DOHH2 (cell line): ENCODE results near the gene IMP3.
A peak's percentile ranks its signal among the peaks of the same experiment; 100 is the strongest.

Source experiments
- H3F3A ChIP-seq: fragments of 200-600 bp; sonication (generic), shearing (Covaris generic); 2 replicates; pipeline ENCODE4 v1.6.0; 2016; ENCODE audit warnings: antibody characterized with exemption, mild to moderate bottlenecking; ENCODE audit not compliant: control insufficient read depth, insufficient read depth
- H3K27ac ChIP-seq: fragments of 200-600 bp; sonication (generic); 2 replicates; pipeline ENCODE4 v1.5.1; 2014; ENCODE audit warnings: low read depth, mild to moderate bottlenecking, low read length, moderate library complexity
- H3K27me3 ChIP-seq: fragments of 200-600 bp; sonication (generic); 2 replicates; pipeline ENCODE4 v1.6.1; 2014; ENCODE audit warnings: mild to moderate bottlenecking, low read length, mixed read lengths; ENCODE audit not compliant: control insufficient read depth
- H3K36me3 ChIP-seq: fragments of 200-600 bp; sonication (generic); 2 replicates; pipeline ENCODE4 v1.6.1; 2014; ENCODE audit warnings: mild to moderate bottlenecking, low read length, moderate library complexity, mixed read lengths; ENCODE audit not compliant: control insufficient read depth
- H3K4me1 ChIP-seq: fragments of 200-600 bp; sonication (generic); 2 replicates; pipeline ENCODE4 v1.6.1; 2014; ENCODE audit warnings: mild to moderate bottlenecking, low read length, mixed read lengths; ENCODE audit not compliant: control insufficient read depth
- H3K4me2 ChIP-seq: fragments of 200-600 bp; sonication (generic); 2 replicates; pipeline ENCODE4 v1.6.0; 2014; ENCODE audit warnings: mild to moderate bottlenecking, low read length, moderate library complexity
- H3K4me3 ChIP-seq: fragments of 200-600 bp; sonication (generic); 2 replicates; pipeline ENCODE4 v1.5.1; 2014; ENCODE audit warnings: mild to moderate bottlenecking, low read length, mixed read lengths
- H3K79me2 ChIP-seq: fragments of 200-600 bp; sonication (generic); 2 replicates; pipeline ENCODE4 v1.6.1; 2014; ENCODE audit warnings: mild to moderate bottlenecking, low read length, mixed read lengths; ENCODE audit not compliant: control insufficient read depth
- H3K9me2 ChIP-seq: fragments of 200-600 bp; sonication (generic); replicated peaks from 2 replicates; pipeline ENCODE4 v1.6.1; 2014; ENCODE audit warnings: mild to moderate bottlenecking, low read length, mixed read lengths; ENCODE audit not compliant: control insufficient read depth
- H3K9me3 ChIP-seq: fragments of 200-600 bp; sonication (generic); 2 replicates; pipeline ENCODE4 v1.6.1; 2014; ENCODE audit warnings: antibody characterized with exemption, low read length, mixed read lengths; ENCODE audit not compliant: control insufficient read depth, insufficient read depth
- H4K20me1 ChIP-seq: fragments of 200-600 bp; sonication (generic); 2 replicates; pipeline ENCODE4 v1.6.0; 2014; ENCODE audit warnings: low read depth, mild to moderate bottlenecking, antibody characterized with exemption, low read length, moderate library complexity; ENCODE audit not compliant: control insufficient read depth, insufficient read depth
- CTCF ChIP-seq: fragments of 200-600 bp; sonication (generic); IDR thresholded peaks from one replicate; pipeline ENCODE4 v1.5.1; 2014; ENCODE audit warnings: antibody characterized with exemption, mild to moderate bottlenecking, low read depth, low read length; ENCODE audit not compliant: poor library complexity, severe bottlenecking
- EZH2phosphoT487 ChIP-seq: fragments of 200-600 bp; sonication (generic); IDR thresholded peaks from 2 replicates; pipeline ENCODE4 v1.6.1; 2017; ENCODE audit warnings: borderline replicate concordance, mild to moderate bottlenecking, antibody characterized with exemption, low read length, moderate library complexity, mixed read lengths

Gene IMP3

DNA sequence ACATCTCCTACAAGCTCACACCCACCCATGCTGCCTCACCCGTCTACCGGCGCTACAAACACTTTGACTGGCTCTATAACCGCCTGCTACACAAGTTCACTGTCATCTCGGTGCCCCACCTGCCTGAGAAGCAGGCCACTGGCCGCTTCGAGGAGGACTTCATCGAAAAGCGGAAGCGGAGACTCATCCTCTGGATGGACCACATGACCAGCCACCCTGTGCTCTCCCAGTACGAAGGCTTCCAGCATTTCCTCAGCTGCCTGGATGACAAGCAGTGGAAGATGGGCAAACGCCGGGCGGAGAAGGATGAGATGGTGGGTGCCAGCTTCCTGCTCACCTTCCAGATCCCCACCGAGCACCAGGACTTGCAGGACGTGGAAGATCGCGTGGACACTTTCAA is 9.8 kb upstream of the IMP3 start:
- Histone ChIP-seq H3K27ac (no peak overlapping the region), H3K27me3 (peaks cover 35% of the 10 kb centered on the region), H4K20me1 (no peaks in the 10 kb centered on the region), H3K79me2 (no peaks in the 10 kb centered on the region), H3K4me2 (no peak overlapping the region), H3K9me3 (no peaks in the 10 kb centered on the region), H3F3A (no peaks in the 10 kb centered on the region), H3K9me2 (no peaks in the 10 kb centered on the region), H3K4me3 (no peak overlapping the region), H3K4me1 (peaks cover 11% of the 10 kb centered on the region; the same call in 1 of the 2 replicates), H3K36me3 (no peaks in the 10 kb centered on the region)
- TF ChIP-seq EZH2phosphoT487 (no peak), CTCF (no peak)

GRCh38 chr15:75649045-75649761 is 9.2 kb upstream of the IMP3 start:
- Histone ChIP-seq H3K4me2 (no peak overlapping the region), H3K27me3 (peaks cover 37% of the 10 kb centered on the region), H3K79me2 (no peaks in the 10 kb centered on the region), H3K9me2 (no peaks in the 10 kb centered on the region), H3K9me3 (no peaks in the 10 kb centered on the region), H3K4me1 (peaks cover 11% of the 10 kb centered on the region; the same call in 1 of the 2 replicates), H3F3A (no peaks in the 10 kb centered on the region), H3K27ac (no peak overlapping the region), H4K20me1 (no peaks in the 10 kb centered on the region), H3K4me3 (no peak overlapping the region), H3K36me3 (no peaks in the 10 kb centered on the region)
- no peak for TF ChIP-seq CTCF
- TF ChIP-seq EZH2phosphoT487, result no peak

DNA sequence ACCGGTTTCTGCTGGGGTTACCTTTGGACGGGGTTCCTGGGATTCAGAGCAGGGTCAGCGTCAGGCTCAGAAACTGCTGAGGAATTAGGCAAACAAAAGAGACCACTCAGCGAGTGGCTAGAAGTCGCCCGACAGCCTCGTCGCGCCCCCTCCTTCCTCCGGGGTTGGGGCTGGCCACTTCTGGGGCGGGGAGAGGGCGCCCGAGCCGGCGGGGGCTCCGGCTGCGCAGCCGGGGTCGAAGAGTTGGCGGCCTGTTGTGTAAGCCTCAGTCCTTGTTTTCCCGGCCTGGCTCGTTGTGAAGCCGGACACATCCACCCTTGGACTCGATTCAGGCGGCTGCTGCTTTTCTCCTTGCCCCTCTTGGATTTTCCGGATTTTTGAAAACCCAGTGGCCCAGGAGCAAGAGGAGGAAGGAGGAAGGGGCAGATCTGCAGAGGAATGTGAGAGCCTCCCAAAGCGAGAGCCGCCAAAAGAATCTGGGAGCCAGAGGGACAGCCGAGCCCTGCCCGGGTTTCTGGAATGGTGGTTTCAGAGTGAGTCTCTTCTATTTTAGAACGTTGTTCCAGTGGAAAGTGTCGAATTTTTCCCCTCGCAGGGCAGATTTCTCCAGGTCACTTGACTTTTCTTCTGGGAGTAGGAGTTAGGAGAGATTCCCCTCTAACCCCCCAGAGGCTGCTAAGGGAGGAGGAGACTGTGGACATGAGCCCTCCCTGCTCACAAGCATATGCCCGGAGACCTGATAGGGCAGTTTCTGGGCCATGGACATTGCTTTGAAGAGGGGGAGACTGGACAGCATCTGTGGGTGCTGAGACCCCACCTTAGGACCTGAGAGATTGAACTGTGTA is 8.4 kb upstream of the IMP3 start:
- Histone ChIP-seq H3K4me1 (peaks cover 11% of the 10 kb centered on the region; the same call in 1 of the 2 replicates), H3K79me2 (no peaks in the 10 kb centered on the region), H3K9me3 (no peaks in the 10 kb centered on the region)

More for the DNA sequence above, 8.4 kb upstream of the IMP3 start:
- Histone ChIP-seq H4K20me1 (no peaks in the 10 kb centered on the region), H3K4me2 (peak overlapping the region; percentile 79), H3K27me3 (peaks cover 37% of the 10 kb centered on the region), H3K36me3 (no peaks in the 10 kb centered on the region), H3K9me2 (no peaks in the 10 kb centered on the region), H3K4me3 (peak overlapping the region; percentile 73), H3F3A (no peaks in the 10 kb centered on the region), H3K27ac (no peak overlapping the region)
- no peak for TF ChIP-seq CTCF
- TF ChIP-seq EZH2phosphoT487, result no peak; the same call in 1 of the 2 replicates
